Measurements from ENCODE around the gene CERS1.

GRCh38 chr19:18847549-18848463 lies 48.2 kb downstream of the CERS1 start:
- TF ChIP-seq CTCF (IDR thresholded peaks at IDR 0.05) (no peak), POLR2A (IDR thresholded peaks at IDR 0.05) (no peak), EP300 (IDR thresholded peaks at IDR 0.05) (no peak)

Measured in ovary (tissue), 3 donors.